ENCODE results near the gene ALPK1. TPM values are rescaled to one million over a fixed set of nuclear protein-coding genes. Genes with fewer than 3 reads are reported as not detected.

ALPK1 gene
- total and polyA plus RNA-seq, 2 of the 8 experiments (the other 6 are each of a cell fraction or from before 2014, with no cell fraction given), result 0.08 to 0.43 TPM

GRCh38 chr4:112425823-112426222 is 128.7 kb downstream of the ALPK1 start:
- H2BK12ac ChIP-seq (ENCODE audit: low read depth, low read length), result no peak overlapping the region
- H4K20me1 ChIP-seq (replicated peaks in 1 of 2; ENCODE audit: control insufficient read depth in 1 of 2, insufficient read depth in 2 of 2, low read length in 2 of 2), result no peaks in the 10 kb centered on the region
- H3K36me3 ChIP-seq (ENCODE audit: control insufficient read depth in 2 of 4, insufficient read depth in 4 of 4, low read length in 3 of 4), result no peaks in the 10 kb centered on the region
- H3K4ac ChIP-seq (replicated peaks; ENCODE audit: insufficient read length, low read depth, low read length), result no peak overlapping the region
- DNase-seq (ENCODE audit: low read depth in 1 of 2, low spot score in 2 of 2) (no peak), FAIRE-seq (no peak)
- H3K18ac ChIP-seq (ENCODE audit: extremely low read depth, low read length), result no peak overlapping the region
- H2BK120ac ChIP-seq (replicated peaks; ENCODE audit: low read depth, low read length), result no peak overlapping the region
- H2BK5ac ChIP-seq (ENCODE audit: low read depth, low read length), result no peak overlapping the region
- H3K4me1 ChIP-seq (replicated peaks in 1 of 4; ENCODE audit: control insufficient read depth in 3 of 4, insufficient read depth in 4 of 4, low read length in 3 of 4), result peaks cover 0 to 4% (median 1%) of the 10 kb centered on the region in 4 experiments; a peak in 3 of 7 replicates
- CTCF ChIA-PET (ENCODE audit: partially characterized antibody), result no interaction called here
- no peak overlapping the region for H2BK20ac ChIP-seq (ENCODE audit: low read length)
- H2BK15ac ChIP-seq (ENCODE audit: low read length), result no peak overlapping the region
- no peak overlapping the region for H4K8ac ChIP-seq (ENCODE audit: extremely low read depth, insufficient read depth, low read length)
- H3K79me2 ChIP-seq (ENCODE audit: control insufficient read depth in 1 of 2, insufficient read depth in 2 of 2, low read length in 2 of 2), result no peaks in the 10 kb centered on the region
- H3K23me2 ChIP-seq (ENCODE audit: low read depth, low read length), result no peaks in the 10 kb centered on the region
- no peak overlapping the region for H4K91ac ChIP-seq (replicated peaks; ENCODE audit: insufficient read length, low read length)
- POLR2A ChIA-PET (ENCODE audit: partially characterized antibody), result no interaction called here
- H3K27ac ChIP-seq (ENCODE audit: low read depth, low read length), result no peak overlapping the region
- TF ChIP-seq FOSL1 (IDR thresholded peaks at IDR 0.05; ENCODE audit: insufficient read depth, low read depth, low read length), result no peak
- no peak for TF ChIP-seq ATF3 (IDR thresholded peaks at IDR 0.05; ENCODE audit: insufficient read depth, low read depth, low read length)
- no peak for TF ChIP-seq ZNF274 (IDR thresholded peaks at IDR 0.05; ENCODE audit: borderline replicate concordance, extremely low read depth, low read length)
- H3K79me1 ChIP-seq (ENCODE audit: low read depth, low read length), result no peaks in the 10 kb centered on the region
- no peak overlapping the region for H3K14ac ChIP-seq (ENCODE audit: insufficient read length)
- no peak overlapping the region for H3K9ac ChIP-seq (replicated peaks in 1 of 4; ENCODE audit: extremely low read depth in 1 of 4, low read depth in 3 of 4, low read length in 3 of 4)
- no peak overlapping the region for H2AK5ac ChIP-seq (ENCODE audit: low read depth, low read length)
- H3K27me3 ChIP-seq (replicated peaks in 1 of 4; ENCODE audit: control insufficient read depth in 3 of 4, extremely low read depth in 1 of 4, insufficient read depth in 3 of 4, low read length in 3 of 4), result no peaks in the 10 kb centered on the region
- WGBS, 2 experiments (ENCODE audit: extremely low coverage in 1 of 2, insufficient coverage in 1 of 2, insufficient read length in 1 of 2, insufficient replicate concordance in 2 of 2, low coverage in 1 of 2, low lambda C conversion rate in 2 of 2, missing lambda C conversion rate in 1 of 2), result 68% methylated on average over 4 of the region's 4 CpGs; no CpG with 5 or more reads in 1 of the 2 experiments
- no peak overlapping the region for H2AFZ ChIP-seq (ENCODE audit: low read length)
- H3K4me2 ChIP-seq (ENCODE audit: insufficient read depth in 1 of 2, low read depth in 2 of 2, low read length in 2 of 2), result no peak overlapping the region
- no peak overlapping the region for H4K5ac ChIP-seq (ENCODE audit: insufficient read length, low read depth, low read length)
- H3K4me3 ChIP-seq (ENCODE audit: extremely low read depth in 1 of 4, insufficient read depth in 2 of 4, low read depth in 3 of 4, low read length in 4 of 4), result no peak overlapping the region
- no peaks in the 10 kb centered on the region for H3K9me3 ChIP-seq (ENCODE audit: insufficient read depth in 2 of 2, low read depth in 1 of 2, low read length in 1 of 2)
- no peak overlapping the region for H3K56ac ChIP-seq (replicated peaks; ENCODE audit: insufficient read length, low read depth, low read length)
- no peak overlapping the region for H3K23ac ChIP-seq (ENCODE audit: insufficient read length)
